Measurements from ENCODE around the gene KCNQ1.

GRCh38 chr11:2481253-2481652, 36.4 kb downstream of the KCNQ1 start:
- TF ChIP-seq EP300 (conservative IDR thresholded peaks at IDR 0.05; ENCODE audit: poor library complexity, severe bottlenecking) (no peak), CTCF (IDR thresholded peaks at IDR 0.05; ENCODE audit: poor library complexity, severe bottlenecking) (no peak), TAF1 (IDR thresholded peaks at IDR 0.05; ENCODE audit: low read depth) (no peak), MXI1 (conservative IDR thresholded peaks at IDR 0.05; ENCODE audit: poor library complexity, severe bottlenecking) (no peak), REST (IDR thresholded peaks at IDR 0.05; ENCODE audit: borderline replicate concordance) (no peak), POLR2AphosphoS5 (IDR thresholded peaks at IDR 0.05) (no peak), RAD21 (conservative IDR thresholded peaks at IDR 0.05) (no peak)

Measured in neural cell (in vitro differentiated cells).